Thyroid gland (tissue), 4 donors: ENCODE results near the gene KCTD19.
A peak's percentile ranks its signal among the peaks of the same experiment; 100 is the strongest.

Experiments used
- CTCF ChIP-seq, 6 experiments: fragments of 200-600 bp in 3 of 6; fragments of 450-650 bp in 3 of 6; sonication (generic) in 3 of 6; IDR thresholded peaks; one replicate each; pipeline ENCODE4 v1.5.1; 2016 to 2019; ENCODE audit warnings: antibody characterized with exemption in 6 of 6, mild to moderate bottlenecking in 2 of 6, inconsistent platforms in 1 of 6, moderate library complexity in 1 of 6
- POLR2A ChIP-seq, 2 donors: fragments of 450-650 bp; IDR thresholded peaks; one replicate each; pipeline ENCODE4 v1.6.1; 2017; ENCODE audit warnings: antibody characterized with exemption in 2 of 2, mild to moderate bottlenecking in 2 of 2, moderate library complexity in 1 of 2

- TF ChIP-seq POLR2A (IDR thresholded peaks at IDR 0.05) (peak in 1 of 2 donors; percentile 32), CTCF (IDR thresholded peaks at IDR 0.05) (peak in 3 of 6 experiments; percentile 18 to 45 (median 27))
Measured at GRCh38 chr16:67246081-67246755, 80.3 kb downstream of the KCTD19 start.
